ENCODE data around the gene SSNA1. TPM values are rescaled to one million over a fixed set of nuclear protein-coding genes. Genes with fewer than 3 reads are reported as not detected.

The SSNA1 gene
- total RNA-seq, 2 donors from 2014 or later, result 40.6 to 67.1 TPM

- Histone ChIP-seq H3K36me3 (no peaks in the 10 kb centered on the region), H3K27ac (no peak overlapping the region), H3K27me3 (replicated peaks; ENCODE audit: insufficient read depth) (no peaks in the 10 kb centered on the region), H3K4me1 (ENCODE audit: control insufficient read depth in 1 of 2, low read depth in 2 of 2) (peaks cover 3 to 12% of the 10 kb centered on the region in 2 donors), H3K9me3 (no peaks in the 10 kb centered on the region), H3K4me3 (no peak overlapping the region)
- DNase-seq (ENCODE audit: low spot score) (no peak), ATAC-seq (ENCODE audit: insufficient number of reproducible peaks, low FRiP score, low read depth) (no peak)
- TF ChIP-seq, protein P1, sequence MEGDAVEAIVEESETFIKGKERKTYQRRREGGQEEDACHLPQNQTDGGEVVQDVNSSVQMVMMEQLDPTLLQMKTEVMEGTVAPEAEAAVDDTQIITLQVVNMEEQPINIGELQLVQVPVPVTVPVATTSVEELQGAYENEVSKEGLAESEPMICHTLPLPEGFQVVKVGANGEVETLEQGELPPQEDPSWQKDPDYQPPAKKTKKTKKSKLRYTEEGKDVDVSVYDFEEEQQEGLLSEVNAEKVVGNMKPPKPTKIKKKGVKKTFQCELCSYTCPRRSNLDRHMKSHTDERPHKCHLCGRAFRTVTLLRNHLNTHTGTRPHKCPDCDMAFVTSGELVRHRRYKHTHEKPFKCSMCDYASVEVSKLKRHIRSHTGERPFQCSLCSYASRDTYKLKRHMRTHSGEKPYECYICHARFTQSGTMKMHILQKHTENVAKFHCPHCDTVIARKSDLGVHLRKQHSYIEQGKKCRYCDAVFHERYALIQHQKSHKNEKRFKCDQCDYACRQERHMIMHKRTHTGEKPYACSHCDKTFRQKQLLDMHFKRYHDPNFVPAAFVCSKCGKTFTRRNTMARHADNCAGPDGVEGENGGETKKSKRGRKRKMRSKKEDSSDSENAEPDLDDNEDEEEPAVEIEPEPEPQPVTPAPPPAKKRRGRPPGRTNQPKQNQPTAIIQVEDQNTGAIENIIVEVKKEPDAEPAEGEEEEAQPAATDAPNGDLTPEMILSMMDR (IDR thresholded peaks at IDR 0.05), result no peak
Observed at GRCh38 chr9:137233143-137233980, 44.9 kb downstream of the SSNA1 start.

- no peaks in the 10 kb centered on the region for H3K36me3 ChIP-seq
- no peaks in the 10 kb centered on the region for H3K9me3 ChIP-seq
- no peak overlapping the region for H3K27ac ChIP-seq
- no peaks in the 10 kb centered on the region for H3K27me3 ChIP-seq (replicated peaks; ENCODE audit: insufficient read depth)
- TF ChIP-seq, protein P1 (IDR thresholded peaks at IDR 0.05), result no peak
- DNase-seq (ENCODE audit: low spot score) (no peak), ATAC-seq (ENCODE audit: insufficient number of reproducible peaks, low FRiP score, low read depth) (no peak)
- H3K4me3 ChIP-seq, result no peak overlapping the region
- H3K4me1 ChIP-seq (ENCODE audit: control insufficient read depth in 1 of 2, low read depth in 2 of 2), result peaks cover 3 to 20% of the 10 kb centered on the region in 2 donors
Observed at GRCh38 chr9:137234055-137234697, 45.7 kb downstream of the SSNA1 start.

DNA sequence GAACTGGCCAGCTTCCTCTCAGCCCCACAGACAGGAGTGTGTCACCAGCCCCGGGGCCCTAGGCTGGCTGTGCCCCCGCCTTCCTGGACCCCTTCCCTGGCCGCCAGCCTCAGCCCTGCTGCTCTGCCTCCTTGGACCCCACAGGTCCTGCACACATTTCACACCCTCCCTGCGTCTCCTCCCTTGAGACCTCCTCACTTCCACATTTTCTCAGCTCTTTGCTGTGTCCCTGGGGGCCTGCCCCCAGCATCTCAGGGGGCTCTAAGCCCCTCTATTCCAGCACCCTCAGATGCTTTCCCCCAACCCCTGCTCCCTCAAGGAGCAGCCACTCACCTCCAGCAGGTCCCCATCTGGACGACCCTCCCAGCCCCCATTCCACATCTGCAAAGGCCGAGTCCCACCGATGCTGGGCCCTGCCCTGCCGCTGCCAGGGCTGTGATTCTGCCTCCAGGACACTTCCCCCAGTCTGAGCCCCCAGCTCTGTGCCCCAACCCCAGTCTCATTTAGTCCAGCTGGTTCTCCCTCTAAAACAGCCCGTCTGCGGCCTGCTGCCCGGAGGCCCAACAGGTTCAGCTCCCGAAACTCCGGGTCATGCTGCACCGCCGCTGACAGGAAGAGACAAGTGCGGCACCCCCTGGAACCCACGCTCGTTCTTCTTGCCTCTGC lies 46.4 kb downstream of the SSNA1 start:
- H3K9me3 ChIP-seq, result no peaks in the 10 kb centered on the region
- DNase-seq (ENCODE audit: low spot score), result no peak
- TF ChIP-seq, protein P1 (IDR thresholded peaks at IDR 0.05), result no peak
- no peak overlapping the region for H3K27ac ChIP-seq
- H3K27me3 ChIP-seq (replicated peaks; ENCODE audit: insufficient read depth), result no peaks in the 10 kb centered on the region
- H3K4me3 ChIP-seq, result no peak overlapping the region
- H3K4me1 ChIP-seq (ENCODE audit: control insufficient read depth in 1 of 2, low read depth in 2 of 2), result peaks cover 3 to 27% of the 10 kb centered on the region in 2 donors
- H3K36me3 ChIP-seq, result no peaks in the 10 kb centered on the region
- no peak for ATAC-seq (ENCODE audit: insufficient number of reproducible peaks, low FRiP score, low read depth)

GRCh38 chr9:137235424-137236237 lies 47.2 kb downstream of the SSNA1 start:
- no peaks in the 10 kb centered on the region for H3K9me3 ChIP-seq
- DNase-seq (ENCODE audit: low spot score), result no peak
- H3K4me1 ChIP-seq (ENCODE audit: control insufficient read depth in 1 of 2, low read depth in 2 of 2), result peaks cover 3 to 29% of the 10 kb centered on the region in 2 donors
- TF ChIP-seq, protein P1 (IDR thresholded peaks at IDR 0.05), result no peak
- H3K4me3 ChIP-seq, result peak overlapping the region; percentile 32
- ATAC-seq (ENCODE audit: insufficient number of reproducible peaks, low FRiP score, low read depth), result no peak
- no peaks in the 10 kb centered on the region for H3K27me3 ChIP-seq (replicated peaks; ENCODE audit: insufficient read depth)
- H3K27ac ChIP-seq, result no peak overlapping the region
- H3K36me3 ChIP-seq, result no peaks in the 10 kb centered on the region

Data from thoracic aorta (tissue), 2 donors.